Thoracic aorta (tissue), 2 donors: ENCODE measurements around the gene RSRC1. TPM values are rescaled to one million over a fixed set of nuclear protein-coding genes. Genes with fewer than 3 reads are reported as not detected.
A peak's percentile ranks its signal among the peaks of the same experiment; 100 is the strongest.
"Not testable (repeated sequence)": the region's sequence is repeated elsewhere in the genome, so short reads cannot be mapped to it uniquely, and the experiment has no call there.

ENCODE experiments used
- ATAC-seq: fragments of 150-250 bp; one replicate; pipeline ENCODE4 v1.8.0; 2017; ENCODE audit warnings: low read depth; ENCODE audit not compliant: insufficient number of reproducible peaks, low FRiP score
- DNase-seq: peaks from one replicate; pipeline ENCODE4 v3.0.0-alpha.2; 2020; ENCODE audit warnings: low spot score
- H3K27ac ChIP-seq, 2 donors: fragments of 200-600 bp; sonication (generic); 1 replicate in 1 of 2; 2 replicates in 1 of 2; pipeline ENCODE4 v1.5.1; 2016; ENCODE audit warnings: mild to moderate bottlenecking in 2 of 2, moderate library complexity in 2 of 2
- H3K27me3 ChIP-seq: fragments of 200-600 bp; sonication (generic); replicated peaks from 2 replicates; pipeline ENCODE4 v1.6.0; 2016; ENCODE audit warnings: mild to moderate bottlenecking; ENCODE audit not compliant: insufficient read depth
- H3K36me3 ChIP-seq: fragments of 200-600 bp; sonication (generic); one replicate; pipeline ENCODE4 v1.5.1; 2016
- H3K4me1 ChIP-seq, 2 donors: fragments of 200-600 bp; sonication (generic); 1 replicate in 1 of 2; 2 replicates in 1 of 2; pipeline versions ENCODE4 v1.5.1 to v1.6.0; 2016; ENCODE audit warnings: low read depth in 2 of 2, mild to moderate bottlenecking in 1 of 2; ENCODE audit not compliant: control insufficient read depth in 1 of 2
- H3K4me3 ChIP-seq: fragments of 200-600 bp; sonication (generic); 2 replicates; pipeline ENCODE4 v1.5.1; 2016; ENCODE audit warnings: mild to moderate bottlenecking
- H3K9me3 ChIP-seq: fragments of 200-600 bp; sonication (generic); 2 replicates; pipeline ENCODE4 v1.5.1; 2016
- CTCF ChIP-seq: fragments of 200-600 bp; sonication (generic); IDR thresholded peaks from one replicate; pipeline ENCODE4 v1.5.1; 2019; ENCODE audit warnings: antibody characterized with exemption
- total RNA-seq, 2 donors: library from RNA; depleted of rRNA; stranded (reverse); fragments of >200 nt; gene quantifications; one replicate each; pipeline versions ENCODE4 v1.1.0 to v1.2.3, GENCODE V29; 2016

The RSRC1 gene
- total RNA-seq, 2 donors from 2014 or later = 26.6 to 39.5 TPM

GRCh38 chr3:158308236-158308928 is 198.5 kb downstream of the RSRC1 start:
- ATAC-seq = no peak
- no peaks in the 10 kb centered on the region for H3K36me3 ChIP-seq
- H3K27me3 ChIP-seq = no peaks in the 10 kb centered on the region
- no peaks in the 10 kb centered on the region for H3K9me3 ChIP-seq
- no peak for TF ChIP-seq CTCF
- no peak for DNase-seq
- no peak overlapping the region for H3K27ac ChIP-seq
- no peaks in the 10 kb centered on the region for H3K4me1 ChIP-seq
- no peak overlapping the region for H3K4me3 ChIP-seq

GRCh38 chr3:158312560-158313141 is 202.8 kb downstream of the RSRC1 start:
- no peak overlapping the region for H3K4me3 ChIP-seq
- DNase-seq (no peak), ATAC-seq (no peak)
- H3K27me3 ChIP-seq = no peaks in the 10 kb centered on the region
- no peaks in the 10 kb centered on the region for H3K36me3 ChIP-seq
- no peak overlapping the region for H3K27ac ChIP-seq
- H3K9me3 ChIP-seq = no peaks in the 10 kb centered on the region
- TF ChIP-seq CTCF = no peak
- no peaks in the 10 kb centered on the region for H3K4me1 ChIP-seq

GRCh38 chr3:158313338-158313927 is 203.5 kb downstream of the RSRC1 start:
- ATAC-seq (no peak), DNase-seq (no peak)
- no peaks in the 10 kb centered on the region for H3K4me1 ChIP-seq
- H3K4me3 ChIP-seq = no peak overlapping the region
- H3K27ac ChIP-seq = no peak overlapping the region
- no peaks in the 10 kb centered on the region for H3K9me3 ChIP-seq
- no peak for TF ChIP-seq CTCF
- no peaks in the 10 kb centered on the region for H3K27me3 ChIP-seq
- H3K36me3 ChIP-seq = no peaks in the 10 kb centered on the region

- no peaks in the 10 kb centered on the region for H3K9me3 ChIP-seq
- no peaks in the 10 kb centered on the region for H3K27me3 ChIP-seq
- no peak for TF ChIP-seq CTCF
- DNase-seq = no peak
- ATAC-seq = no peak
- no peaks in the 10 kb centered on the region for H3K36me3 ChIP-seq
- H3K27ac ChIP-seq = no peak overlapping the region
- H3K4me1 ChIP-seq = no peaks in the 10 kb centered on the region
- no peak overlapping the region for H3K4me3 ChIP-seq
Measured at GRCh38 chr3:158314426-158315357, 204.8 kb downstream of the RSRC1 start.

- ATAC-seq, H3K4me1 ChIP-seq, H3K27ac ChIP-seq, H3K36me3 ChIP-seq, H3K9me3 ChIP-seq, H3K27me3 ChIP-seq, DNase-seq: not testable (repeated sequence)
- H3K4me3 ChIP-seq = peak overlapping the region; percentile 29
Measured at GRCh38 chr3:158329696-158330441, 220.0 kb downstream of the RSRC1 start.
